HG02763 (cell line): ENCODE measurements around the gene MRPS14.

ENCODE experiments used
- ATAC-seq: cut with Tn5 transposase; IDR thresholded peaks from one replicate; pipeline ENCODE4 v1.9.1; 2021; ENCODE audit warnings: mild to moderate bottlenecking, moderate library complexity; ENCODE audit not compliant: unreplicated experiment

Gene MRPS14

GRCh38 chr1:174988986-174989385 is 34.2 kb downstream of the MRPS14 start:
- no peak for ATAC-seq

DNA sequence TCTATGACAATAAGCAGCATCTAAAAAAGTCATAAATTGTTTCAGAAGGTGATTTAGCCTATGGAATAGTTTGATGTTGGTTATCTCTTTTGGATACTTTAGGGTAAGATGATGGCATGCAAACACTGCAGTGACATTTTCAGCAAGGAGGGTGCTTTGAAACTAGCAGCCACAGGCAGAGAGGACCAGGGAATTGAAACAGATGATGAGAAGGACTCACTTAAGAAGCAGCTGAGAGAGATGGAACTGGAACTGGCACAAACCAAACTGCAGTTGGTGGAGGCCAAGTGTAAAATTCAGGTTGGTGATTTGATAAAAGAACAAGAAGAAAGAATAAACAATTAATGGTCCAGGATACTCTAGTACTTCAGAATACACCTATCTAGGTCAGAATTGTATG is 34.7 kb downstream of the MRPS14 start:
- ATAC-seq, result no peak

GRCh38 chr1:174984952-174985351 is 38.3 kb downstream of the MRPS14 start:
- ATAC-seq, result no peak

DNA sequence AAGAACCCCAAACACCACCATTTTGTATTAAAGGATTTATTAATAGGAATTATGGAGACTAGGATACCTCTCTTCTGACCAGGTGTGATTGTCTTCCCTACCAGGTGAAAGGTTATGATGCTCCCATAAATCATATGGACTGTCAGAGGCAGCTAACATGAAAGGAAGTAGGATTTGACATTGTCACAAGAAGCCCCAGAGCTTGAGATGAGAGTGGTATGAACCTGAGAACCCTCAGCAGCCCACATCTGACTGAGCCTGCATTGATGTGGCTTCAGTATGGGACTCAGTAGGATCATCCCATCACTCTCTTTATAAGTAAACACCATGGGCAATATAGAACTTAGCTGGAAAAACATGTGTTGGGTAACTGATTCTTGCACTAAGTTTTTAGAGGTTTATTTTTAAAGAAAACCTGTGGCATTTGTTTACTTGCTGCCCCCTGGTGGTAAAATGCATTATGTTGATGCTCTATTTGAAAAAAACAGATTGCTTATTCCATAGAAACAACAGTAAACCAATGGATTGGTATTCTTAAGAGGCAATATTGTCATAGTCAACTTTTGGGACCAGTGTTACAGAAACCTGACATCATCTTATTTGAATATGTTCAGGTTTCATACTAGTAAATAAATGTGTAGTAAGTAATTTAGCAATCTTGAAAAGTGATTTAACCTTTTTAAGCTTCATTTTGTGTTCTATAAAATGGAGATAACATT is 40.1 kb downstream of the MRPS14 start:
- ATAC-seq, result no peak

DNA sequence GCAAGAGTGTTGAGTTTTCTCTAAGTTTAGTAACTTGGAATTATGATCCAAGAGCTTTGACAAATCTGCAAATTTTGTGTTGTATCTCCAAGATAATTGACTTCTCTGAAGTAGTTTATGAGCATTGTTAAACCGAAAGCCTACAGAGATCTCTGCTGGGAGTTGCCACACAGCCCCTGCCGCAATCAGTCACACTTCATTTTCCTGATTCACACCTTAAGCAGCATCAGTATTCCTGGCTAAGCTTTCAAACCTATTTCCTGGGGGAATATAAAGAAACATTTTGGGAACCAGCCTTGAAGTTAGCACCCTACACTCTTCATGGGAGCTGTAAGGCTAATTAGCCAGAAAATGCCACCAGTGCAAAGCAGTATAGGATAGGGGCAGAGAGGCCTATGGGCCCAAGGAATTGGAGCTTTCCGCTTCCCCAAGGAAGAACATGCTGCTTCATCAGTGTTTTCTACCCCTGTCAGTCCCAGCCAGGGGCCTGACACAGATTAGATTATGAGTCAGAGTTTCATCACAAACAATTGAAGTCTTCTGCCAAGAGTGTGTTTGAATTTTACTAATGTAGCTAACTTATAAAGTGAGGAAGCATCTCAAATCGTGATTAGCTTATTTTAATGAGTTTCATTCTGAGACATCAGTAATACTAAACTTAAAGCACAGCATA is 46.7 kb downstream of the MRPS14 start:
- no peak for ATAC-seq

DNA sequence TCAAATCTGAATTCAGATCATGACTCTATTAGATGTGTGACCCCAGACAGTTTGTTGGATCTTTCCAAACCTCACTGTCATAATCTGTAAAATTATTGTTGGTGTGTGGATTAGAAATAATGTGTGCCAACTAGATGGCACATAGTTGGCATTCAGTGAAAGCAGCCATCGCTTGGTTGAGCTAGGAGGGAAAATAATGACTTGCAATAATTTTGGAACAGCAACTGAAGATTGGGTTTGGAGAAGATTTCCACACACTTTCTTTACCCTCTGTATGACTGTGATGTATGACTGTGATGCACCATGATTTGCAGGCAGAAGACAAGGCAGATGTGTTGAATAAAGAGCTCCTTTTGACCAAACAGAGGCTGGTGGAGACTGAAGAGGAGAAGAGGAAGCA is 47.5 kb downstream of the MRPS14 start:
- no peak for ATAC-seq

GRCh38 chr1:174974711-174975119 is 48.5 kb downstream of the MRPS14 start:
- ATAC-seq, result no peak

- ATAC-seq, result no peak
Measured at GRCh38 chr1:174971902-174972301, 51.3 kb downstream of the MRPS14 start.

- no peak for ATAC-seq
Measured at GRCh38 chr1:174971466-174971865, 51.8 kb downstream of the MRPS14 start.

DNA sequence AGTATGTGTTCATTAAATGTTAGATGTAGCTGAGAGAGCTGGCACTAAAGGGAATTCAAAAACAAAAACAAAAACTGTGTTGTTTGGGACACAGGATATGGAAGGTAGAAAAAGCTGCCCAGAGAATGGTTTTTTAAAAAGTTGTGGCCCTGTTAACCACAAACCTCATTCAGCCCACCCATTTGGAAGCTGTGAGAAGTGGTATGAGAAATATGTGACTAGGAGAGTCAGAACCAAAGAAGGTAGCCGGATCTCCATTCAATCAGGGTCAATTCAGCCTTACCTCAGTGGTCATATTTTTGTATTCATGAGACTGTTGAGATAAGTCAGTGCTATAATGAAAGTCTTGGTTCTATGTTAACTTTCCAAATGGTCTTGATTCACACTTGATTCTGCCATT is 53.2 kb downstream of the MRPS14 start:
- ATAC-seq, result peak; percentile 36

DNA sequence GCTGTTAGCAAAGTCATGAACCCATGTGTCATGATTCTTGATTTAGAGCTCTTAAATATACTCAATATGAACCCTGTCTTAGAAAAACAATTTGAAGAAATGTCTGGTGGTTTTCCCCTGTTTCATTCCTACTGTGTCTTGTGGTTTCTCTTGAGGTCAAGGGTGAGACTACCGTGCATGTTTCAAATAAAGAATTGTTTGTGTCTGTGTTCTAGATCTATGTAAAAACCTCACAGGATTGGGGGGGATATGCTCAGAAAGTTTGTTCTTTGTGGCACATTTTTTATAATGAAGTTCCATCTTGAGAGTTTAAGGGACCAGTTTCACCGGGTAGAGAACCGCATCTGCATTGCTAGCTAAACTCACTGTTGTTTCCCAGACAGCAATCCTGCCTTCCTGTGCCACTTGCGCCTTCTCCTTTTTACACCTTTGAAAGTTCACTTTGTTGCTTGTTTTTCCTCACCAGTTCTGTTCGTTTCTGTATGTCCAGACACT is 54.4 kb downstream of the MRPS14 start:
- peak; percentile 73 for ATAC-seq

GRCh38 chr1:174967845-174968705 is 55.1 kb downstream of the MRPS14 start:
- ATAC-seq, result no peak

GRCh38 chr1:174966008-174966572 is 57.1 kb downstream of the MRPS14 start:
- ATAC-seq, result no peak

DNA sequence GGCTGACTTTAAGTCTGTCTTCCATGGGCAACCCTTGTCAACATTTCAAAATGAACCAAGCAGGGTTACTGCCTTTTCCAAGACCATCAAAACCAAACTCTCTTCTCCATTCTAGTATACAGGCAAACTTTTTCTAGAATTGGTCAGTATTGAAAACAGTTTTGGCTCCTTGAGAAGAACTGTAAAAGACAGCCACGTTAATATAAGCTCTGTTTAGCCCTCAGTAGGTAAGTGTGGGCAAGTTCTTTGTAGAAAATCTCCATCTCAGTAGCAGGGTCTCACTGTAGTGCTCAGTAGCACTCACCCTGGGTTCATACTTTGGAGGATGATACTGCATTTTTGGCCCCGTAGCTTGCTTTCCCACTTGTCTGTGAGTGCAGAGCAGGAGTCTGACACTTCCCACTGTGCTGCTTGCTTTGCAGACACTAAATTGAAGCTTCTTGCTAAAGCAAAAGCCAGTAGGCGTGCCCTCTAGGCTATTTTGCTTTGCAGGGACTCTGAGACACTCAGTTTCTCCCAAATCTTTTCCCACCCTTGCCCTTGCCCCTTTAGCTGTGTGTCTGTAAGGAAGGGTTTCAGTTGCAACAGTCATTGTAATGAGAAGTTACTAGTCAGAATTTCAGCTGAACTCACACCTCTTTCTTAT is 57.7 kb downstream of the MRPS14 start:
- ATAC-seq, result no peak

GRCh38 chr1:174964972-174965361 is 58.3 kb downstream of the MRPS14 start:
- ATAC-seq, result no peak

GRCh38 chr1:174964261-174964971 is 58.8 kb downstream of the MRPS14 start:
- ATAC-seq, result no peak

DNA sequence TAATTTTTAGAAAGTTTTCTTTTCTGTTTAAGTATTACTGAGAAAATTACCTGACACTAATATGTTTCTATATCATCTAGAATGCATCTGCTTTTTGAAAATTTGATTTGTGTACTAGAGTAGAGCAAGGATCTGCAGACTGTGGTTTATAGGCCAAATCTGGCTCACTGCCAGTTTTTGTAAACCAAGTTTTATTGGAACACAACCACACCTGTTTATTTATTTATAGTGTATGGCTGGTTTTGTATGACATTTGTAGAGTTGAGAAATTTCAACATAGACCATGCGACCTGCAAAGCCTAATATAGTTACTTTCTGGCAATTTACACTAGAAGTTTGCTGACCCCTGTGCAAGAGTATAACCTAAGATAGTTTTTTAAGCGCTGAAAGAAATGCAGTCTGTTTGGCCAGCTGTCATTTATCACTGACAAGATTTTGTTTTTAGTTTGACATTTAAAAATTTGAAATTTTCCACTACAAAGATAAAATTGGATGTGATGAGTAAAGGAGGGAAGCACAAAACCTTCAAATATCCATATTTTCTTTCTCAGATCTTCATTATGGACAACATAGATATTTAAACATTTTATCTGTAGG is 59.6 kb downstream of the MRPS14 start:
- ATAC-seq, result no peak
